Loucy (cell line): ENCODE measurements around the gene LPP.

ENCODE experiments used
- H2AFZ ChIP-seq: fragments of 200-600 bp; sonication (generic); 2 replicates; pipeline ENCODE4 v1.6.0; 2016; ENCODE audit warnings: antibody characterized with exemption, mild to moderate bottlenecking, low read length, moderate library complexity
- H3F3A ChIP-seq: fragments of 200-600 bp; 2 replicates; pipeline ENCODE4 v1.6.0; 2016; ENCODE audit warnings: antibody characterized with exemption, low read depth, mild to moderate bottlenecking
- H3K27me3 ChIP-seq: fragments of 200-600 bp; sonication (generic); 2 replicates; pipeline ENCODE4 v1.6.1; 2014; ENCODE audit warnings: low read length, mild to moderate bottlenecking; ENCODE audit not compliant: insufficient read depth, poor library complexity, severe bottlenecking
- H3K36me3 ChIP-seq: fragments of 200-600 bp; sonication (generic); 2 replicates; pipeline ENCODE4 v1.6.1; 2016; ENCODE audit warnings: low read length; ENCODE audit not compliant: insufficient read depth
- H3K4me1 ChIP-seq: fragments of 200-600 bp; sonication (generic); 2 replicates; pipeline ENCODE4 v1.5.1; 2014; ENCODE audit warnings: low read length, mild to moderate bottlenecking; ENCODE audit not compliant: insufficient read depth, poor library complexity, severe bottlenecking
- H3K4me2 ChIP-seq: fragments of 200-600 bp; sonication (generic); 2 replicates; pipeline ENCODE4 v1.6.0; 2014; ENCODE audit warnings: antibody characterized with exemption, low read length, low read depth, mild to moderate bottlenecking; ENCODE audit not compliant: poor library complexity, severe bottlenecking
- H3K4me3 ChIP-seq: fragments of 200-600 bp; sonication (generic); 2 replicates; pipeline ENCODE4 v1.5.1; 2014; ENCODE audit warnings: low read length, mild to moderate bottlenecking, mixed read lengths; ENCODE audit not compliant: poor library complexity, severe bottlenecking
- H3K79me2 ChIP-seq: fragments of 200-600 bp; sonication (generic); 2 replicates; pipeline ENCODE4 v1.6.1; 2014; ENCODE audit warnings: low read length; ENCODE audit not compliant: insufficient read depth
- H3K9ac ChIP-seq: fragments of 200-600 bp; sonication (generic); 2 replicates; pipeline ENCODE4 v1.6.0; 2014; ENCODE audit warnings: mild to moderate bottlenecking, low read depth, low read length, moderate library complexity; ENCODE audit not compliant: poor library complexity, severe bottlenecking
- H3K9me2 ChIP-seq: fragments of 200-600 bp; sonication (generic); replicated peaks from 2 replicates; pipeline ENCODE4 v1.6.1; 2016; ENCODE audit warnings: low read depth, low read length, mixed read lengths
- H3K9me3 ChIP-seq: fragments of 200-600 bp; sonication (generic); 2 replicates; pipeline ENCODE4 v1.6.1; 2014; ENCODE audit warnings: mild to moderate bottlenecking, antibody characterized with exemption, low read length, low read depth; ENCODE audit not compliant: insufficient read depth
- H4K20me1 ChIP-seq: fragments of 200-600 bp; sonication (generic); 2 replicates; pipeline ENCODE4 v1.6.0; 2014; ENCODE audit warnings: antibody characterized with exemption, low read length, mild to moderate bottlenecking; ENCODE audit not compliant: insufficient read depth, poor library complexity, severe bottlenecking
- EZH2phosphoT487 ChIP-seq: fragments of 200-600 bp; IDR thresholded peaks from 2 replicates; pipeline ENCODE4 v1.6.1; 2018; ENCODE audit warnings: antibody characterized with exemption, mild to moderate bottlenecking, moderate library complexity, borderline replicate concordance
- TF ChIP-seq, protein P1 (sequence below): fragments of 200-600 bp; sonication (generic); conservative IDR thresholded peaks from 2 replicates; pipeline ENCODE4 v1.5.1; 2014; ENCODE audit warnings: mild to moderate bottlenecking, antibody characterized with exemption, low read length

Gene LPP

DNA sequence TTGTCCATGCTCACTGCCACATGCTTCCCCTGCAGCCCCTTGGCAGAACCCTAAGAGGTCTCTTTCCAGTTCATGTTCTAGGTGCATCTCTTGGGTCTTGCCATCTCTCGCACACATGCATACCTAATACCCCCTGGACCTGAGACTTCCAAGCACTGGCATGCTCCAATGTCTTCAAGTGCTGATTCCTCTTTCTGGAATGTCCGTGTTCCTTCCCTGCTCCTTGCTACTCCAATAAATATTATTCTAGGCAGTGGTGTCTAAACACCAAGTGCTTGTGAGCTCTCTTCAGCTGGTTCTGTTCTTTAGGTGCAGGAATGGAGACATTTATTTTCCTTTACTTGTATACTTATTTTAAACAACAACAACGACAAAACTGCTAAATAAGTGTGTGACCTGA, 370.1 kb downstream of the LPP start:
- Histone ChIP-seq H3K9me3 (no peaks in the 10 kb centered on the region), H2AFZ (no peak overlapping the region)
- TF ChIP-seq, protein P1, sequence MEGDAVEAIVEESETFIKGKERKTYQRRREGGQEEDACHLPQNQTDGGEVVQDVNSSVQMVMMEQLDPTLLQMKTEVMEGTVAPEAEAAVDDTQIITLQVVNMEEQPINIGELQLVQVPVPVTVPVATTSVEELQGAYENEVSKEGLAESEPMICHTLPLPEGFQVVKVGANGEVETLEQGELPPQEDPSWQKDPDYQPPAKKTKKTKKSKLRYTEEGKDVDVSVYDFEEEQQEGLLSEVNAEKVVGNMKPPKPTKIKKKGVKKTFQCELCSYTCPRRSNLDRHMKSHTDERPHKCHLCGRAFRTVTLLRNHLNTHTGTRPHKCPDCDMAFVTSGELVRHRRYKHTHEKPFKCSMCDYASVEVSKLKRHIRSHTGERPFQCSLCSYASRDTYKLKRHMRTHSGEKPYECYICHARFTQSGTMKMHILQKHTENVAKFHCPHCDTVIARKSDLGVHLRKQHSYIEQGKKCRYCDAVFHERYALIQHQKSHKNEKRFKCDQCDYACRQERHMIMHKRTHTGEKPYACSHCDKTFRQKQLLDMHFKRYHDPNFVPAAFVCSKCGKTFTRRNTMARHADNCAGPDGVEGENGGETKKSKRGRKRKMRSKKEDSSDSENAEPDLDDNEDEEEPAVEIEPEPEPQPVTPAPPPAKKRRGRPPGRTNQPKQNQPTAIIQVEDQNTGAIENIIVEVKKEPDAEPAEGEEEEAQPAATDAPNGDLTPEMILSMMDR: no peak
- TF ChIP-seq EZH2phosphoT487: no peak

DNA sequence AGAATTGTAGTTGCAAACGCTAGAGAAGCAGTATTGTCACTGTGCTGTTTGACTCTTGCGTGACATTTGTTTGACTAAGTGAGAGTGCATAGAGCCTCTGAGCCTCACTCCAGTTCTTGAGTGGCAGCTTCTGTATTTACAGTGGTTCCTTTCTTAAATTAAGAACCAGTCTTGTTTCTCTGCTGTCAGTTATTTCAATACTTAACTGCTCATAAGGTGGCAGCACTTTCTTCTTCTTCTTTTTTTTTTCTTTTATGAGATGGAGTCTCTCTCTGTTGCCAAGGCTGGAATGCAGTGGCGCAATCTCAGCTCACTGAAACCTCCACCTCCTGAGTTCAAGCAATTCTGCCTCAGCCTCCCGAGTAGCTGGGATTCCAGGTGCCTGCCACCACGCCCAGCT, 372.1 kb downstream of the LPP start:
- Histone ChIP-seq H3K9ac (no peak overlapping the region), H3K4me1 (no peaks in the 10 kb centered on the region), H3K4me2 (no peak overlapping the region), H3K9me3 (no peaks in the 10 kb centered on the region), H4K20me1 (no peaks in the 10 kb centered on the region), H2AFZ (no peak overlapping the region), H3F3A (no peaks in the 10 kb centered on the region), H3K9me2 (no peaks in the 10 kb centered on the region), H3K4me3 (no peak overlapping the region), H3K36me3 (peaks cover 11% of the 10 kb centered on the region; the same call in 1 of the 2 replicates), H3K79me2 (no peaks in the 10 kb centered on the region), H3K27me3 (no peaks in the 10 kb centered on the region)
- TF ChIP-seq, protein P1: no peak; the same call in 1 of the 2 replicates
- no peak for TF ChIP-seq EZH2phosphoT487

More for the DNA sequence above, 370.1 kb downstream of the LPP start:
- no peak overlapping the region for H3K9ac ChIP-seq
- no peaks in the 10 kb centered on the region for H3F3A ChIP-seq
- no peaks in the 10 kb centered on the region for H3K27me3 ChIP-seq
- no peaks in the 10 kb centered on the region for H3K79me2 ChIP-seq
- peaks cover 11% of the 10 kb centered on the region; the same call in 1 of the 2 replicates for H3K36me3 ChIP-seq
- H3K9me2 ChIP-seq: no peaks in the 10 kb centered on the region
- no peak overlapping the region for H3K4me3 ChIP-seq
- H3K4me1 ChIP-seq: no peaks in the 10 kb centered on the region
- H3K4me2 ChIP-seq: no peak overlapping the region
- no peaks in the 10 kb centered on the region for H4K20me1 ChIP-seq

DNA sequence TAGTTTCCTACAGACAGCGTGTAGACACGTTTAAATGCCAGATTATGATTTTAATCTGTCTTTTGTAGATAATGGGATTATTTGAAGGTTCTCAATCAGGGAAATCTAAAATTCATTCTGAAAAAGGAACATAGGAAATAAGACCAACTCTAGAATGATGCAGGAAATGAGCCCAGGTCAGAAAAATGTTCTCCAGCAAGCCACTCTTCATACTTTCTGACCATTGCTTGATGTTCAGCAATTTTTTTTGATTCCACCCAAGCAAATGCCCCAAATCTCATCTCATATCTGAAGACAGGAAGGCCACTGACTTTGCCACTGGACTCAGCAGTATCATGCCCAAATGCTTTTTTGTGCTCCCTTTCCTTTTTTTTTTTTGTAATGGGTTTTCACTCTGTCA, 373.4 kb downstream of the LPP start:
- Histone ChIP-seq H3K4me3 (no peak overlapping the region), H4K20me1 (no peaks in the 10 kb centered on the region), H3K9me2 (no peaks in the 10 kb centered on the region), H3K36me3 (peaks cover 11% of the 10 kb centered on the region; the same call in 1 of the 2 replicates), H3K4me1 (no peaks in the 10 kb centered on the region), H2AFZ (no peak overlapping the region), H3K79me2 (no peaks in the 10 kb centered on the region), H3F3A (no peaks in the 10 kb centered on the region), H3K9ac (no peak overlapping the region), H3K9me3 (no peaks in the 10 kb centered on the region), H3K4me2 (no peak overlapping the region), H3K27me3 (no peaks in the 10 kb centered on the region)
- TF ChIP-seq, protein P1: no peak
- no peak for TF ChIP-seq EZH2phosphoT487
